ENCODE data around the gene CCDC57.

Gene CCDC57

DNA sequence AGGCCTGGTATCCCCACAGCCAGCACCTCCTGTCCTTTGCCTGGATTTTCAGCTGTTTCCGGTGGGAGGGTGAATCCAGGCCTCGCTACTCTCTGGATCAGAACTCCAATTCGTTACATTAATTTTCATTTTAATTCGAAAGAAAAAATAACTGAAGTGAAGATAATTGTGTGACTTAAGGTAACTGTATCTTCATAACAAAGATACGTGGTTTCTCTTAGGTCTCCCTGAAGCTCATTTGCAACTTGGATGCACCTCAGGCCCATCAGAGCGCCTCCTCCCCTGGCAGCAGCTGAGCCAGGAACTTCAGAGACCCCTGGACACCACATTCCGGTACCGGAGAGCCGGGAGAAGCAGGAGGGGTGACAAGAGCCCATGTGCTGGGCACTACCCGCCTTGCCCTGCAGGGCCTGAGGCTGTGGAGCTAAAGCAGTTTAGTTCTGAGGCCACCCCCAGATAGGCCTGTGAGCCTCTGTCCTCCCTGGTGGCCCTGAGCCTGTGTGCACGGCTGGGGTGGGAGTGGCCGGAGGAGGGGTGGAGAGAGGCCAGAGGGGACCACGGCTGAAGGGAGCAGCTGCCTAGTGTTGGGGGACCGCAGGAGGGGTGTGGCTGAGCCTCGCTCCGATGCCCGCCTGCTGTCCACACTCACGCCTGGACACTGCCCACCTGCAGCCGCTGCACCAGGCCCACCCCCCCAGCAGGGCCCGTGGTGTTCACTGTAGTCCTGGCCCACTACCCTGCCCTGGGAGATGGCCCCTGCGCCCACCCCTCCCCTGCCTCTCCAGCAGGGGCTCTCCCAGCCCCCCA lies 135.7 kb downstream of the CCDC57 start:
- no peak for FAIRE-seq

DNA sequence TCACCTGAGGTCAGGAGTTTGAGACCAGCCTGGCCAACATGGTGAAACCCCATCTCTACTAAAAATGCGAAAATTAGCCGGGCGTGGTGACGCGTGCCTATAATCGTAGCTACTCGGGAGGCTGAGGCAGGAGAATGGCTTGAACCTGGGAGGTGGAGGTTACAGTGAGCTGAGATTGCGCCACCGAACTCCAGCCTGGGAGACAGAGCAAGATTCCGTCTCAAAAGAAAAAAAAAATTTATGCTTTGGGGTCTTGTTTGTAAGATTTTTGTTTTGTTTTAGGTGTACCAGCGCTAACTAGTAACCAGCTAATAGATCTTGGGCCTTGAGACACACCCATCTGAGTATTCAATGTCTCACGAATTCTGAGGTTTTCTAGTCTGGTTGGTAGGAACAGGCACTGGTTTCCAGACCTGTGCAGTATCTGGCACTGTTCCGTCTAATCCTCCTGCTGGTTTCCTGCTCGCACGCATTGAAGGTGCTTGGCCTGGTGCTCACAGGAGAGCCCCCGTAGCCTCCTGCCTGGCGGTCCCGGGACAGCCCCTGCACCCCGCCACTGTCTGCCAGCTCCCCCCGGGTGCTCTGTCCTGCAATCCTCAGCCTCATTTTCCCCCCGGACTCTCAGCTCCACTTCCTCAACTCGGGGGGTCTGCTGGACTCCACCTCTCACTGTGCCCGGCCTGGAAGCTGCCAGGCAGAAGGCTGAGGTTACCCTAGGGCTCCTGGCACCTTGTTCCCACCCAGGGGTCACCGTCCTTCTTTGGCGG lies 136.4 kb downstream of the CCDC57 start:
- FAIRE-seq = no peak

DNA sequence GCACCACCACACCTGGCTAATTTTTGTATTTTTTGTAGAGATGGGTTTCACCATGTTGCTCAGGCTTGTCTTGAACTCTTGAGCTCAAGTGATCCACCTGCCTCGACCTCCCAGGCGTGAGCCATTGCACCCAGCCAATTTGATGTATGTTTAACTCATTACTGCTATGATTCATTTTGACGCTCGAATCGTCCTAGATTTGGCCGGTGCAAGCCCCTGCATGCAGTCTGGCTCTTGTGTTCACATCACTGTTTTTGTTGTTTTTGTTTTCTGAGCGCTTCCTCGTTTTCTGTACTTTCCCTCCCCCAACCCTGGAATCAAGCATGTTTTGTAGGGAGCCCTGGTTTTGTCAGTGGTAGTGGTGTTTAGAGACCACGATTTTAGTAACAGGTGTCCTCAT lies 139.2 kb downstream of the CCDC57 start:
- no peak for FAIRE-seq

DNA sequence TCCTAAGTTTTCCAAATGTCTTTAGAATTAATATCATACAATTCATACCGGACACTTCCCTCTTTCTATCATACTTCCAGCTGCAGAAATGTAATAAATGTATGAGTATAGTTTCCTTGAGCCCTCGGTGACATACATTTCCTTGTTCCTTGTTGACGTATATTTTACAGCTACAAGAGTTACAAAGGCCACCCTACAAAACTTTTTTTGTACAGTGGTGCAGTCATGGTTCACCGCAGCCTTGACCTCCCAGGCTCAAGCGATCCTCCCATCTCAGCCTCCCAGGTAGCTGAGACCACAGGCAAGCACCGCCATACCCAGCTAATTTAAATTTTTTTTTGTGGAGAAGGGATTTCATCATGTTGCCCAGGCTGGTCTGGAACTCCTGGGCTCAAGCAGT lies 139.8 kb downstream of the CCDC57 start:
- no peak for FAIRE-seq

DNA sequence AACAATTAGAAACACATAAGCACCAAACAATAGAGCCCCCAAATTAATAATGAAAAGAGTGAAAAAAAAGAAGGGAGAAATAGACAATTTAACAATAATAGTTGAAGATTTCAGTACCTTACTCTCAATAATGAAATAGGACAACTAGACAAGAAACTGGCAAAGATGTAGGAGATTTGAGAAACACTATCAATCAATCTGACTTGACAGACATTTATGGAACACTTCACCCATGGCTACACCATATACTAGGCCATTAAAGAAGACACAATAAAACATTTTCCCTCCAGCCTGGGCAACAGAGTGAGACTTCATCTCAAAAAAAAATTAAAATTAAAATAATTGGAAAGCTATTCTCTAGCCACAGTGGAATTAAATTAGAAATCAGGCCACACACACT lies 142.0 kb downstream of the CCDC57 start:
- no peak for FAIRE-seq

DNA sequence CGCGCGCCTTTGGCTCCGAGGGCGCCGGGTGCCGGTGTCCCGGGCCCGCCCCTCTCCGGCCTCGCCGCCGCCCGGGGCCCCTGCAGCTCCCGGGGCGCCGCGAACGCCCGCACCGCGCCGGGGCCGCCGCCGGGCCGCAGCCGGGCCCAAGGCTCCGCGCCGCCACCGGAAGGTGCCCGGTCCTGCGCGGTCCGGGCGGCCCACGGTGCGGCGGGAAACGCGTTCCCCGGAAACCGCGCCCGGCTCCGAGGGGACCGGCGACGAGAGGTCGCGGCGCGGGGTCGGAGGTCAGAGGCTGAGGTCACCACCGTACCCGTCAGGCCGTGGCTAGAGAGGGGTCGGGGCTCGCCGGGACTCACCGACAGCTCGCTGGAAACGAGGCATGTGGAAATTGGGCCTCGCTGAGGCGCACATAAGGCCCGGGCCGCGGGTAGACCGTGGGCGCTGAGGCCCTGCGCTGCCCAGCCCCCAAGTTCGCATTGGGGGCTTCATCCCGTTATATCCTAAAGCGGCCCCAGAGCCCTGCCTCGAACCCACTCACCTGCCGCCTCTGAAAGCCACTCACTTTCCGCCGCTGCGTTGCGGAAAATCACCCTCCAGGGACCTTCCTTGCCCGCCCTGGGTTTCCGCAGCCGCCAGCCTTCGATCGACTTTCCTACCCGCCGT lies 146.9 kb downstream of the CCDC57 start, which contains the start of gene DUS1L:
Gene DUS1L (minus strand): TSS at position 167 of the 666 bp plus-strand sequence. CDS start 745 bp downstream, outside the sequence.
- FAIRE-seq = no peak

DNA sequence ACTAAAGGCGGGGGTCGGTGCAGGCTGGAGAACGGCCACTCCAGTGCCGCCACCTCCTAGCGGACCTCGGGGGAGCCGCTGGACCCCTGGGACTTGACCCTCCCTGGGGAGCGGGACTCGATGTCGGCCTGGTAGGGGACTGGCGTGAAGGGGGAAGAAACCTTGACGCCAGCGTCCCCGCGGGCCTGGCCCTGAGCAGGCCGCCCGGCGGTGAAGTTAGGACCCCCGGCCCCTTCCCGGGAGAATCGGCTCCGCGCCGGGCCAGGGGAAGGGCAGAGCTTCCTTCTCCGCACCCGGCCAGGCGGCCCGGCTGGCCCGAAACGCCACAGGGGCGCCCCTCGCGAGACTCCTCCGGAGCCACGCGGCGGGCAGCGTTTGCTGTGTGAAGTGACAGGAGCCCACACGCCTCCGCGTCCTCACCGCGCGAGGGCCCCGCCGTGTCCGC lies 147.4 kb downstream of the CCDC57 start:
- FAIRE-seq = no peak

DNA sequence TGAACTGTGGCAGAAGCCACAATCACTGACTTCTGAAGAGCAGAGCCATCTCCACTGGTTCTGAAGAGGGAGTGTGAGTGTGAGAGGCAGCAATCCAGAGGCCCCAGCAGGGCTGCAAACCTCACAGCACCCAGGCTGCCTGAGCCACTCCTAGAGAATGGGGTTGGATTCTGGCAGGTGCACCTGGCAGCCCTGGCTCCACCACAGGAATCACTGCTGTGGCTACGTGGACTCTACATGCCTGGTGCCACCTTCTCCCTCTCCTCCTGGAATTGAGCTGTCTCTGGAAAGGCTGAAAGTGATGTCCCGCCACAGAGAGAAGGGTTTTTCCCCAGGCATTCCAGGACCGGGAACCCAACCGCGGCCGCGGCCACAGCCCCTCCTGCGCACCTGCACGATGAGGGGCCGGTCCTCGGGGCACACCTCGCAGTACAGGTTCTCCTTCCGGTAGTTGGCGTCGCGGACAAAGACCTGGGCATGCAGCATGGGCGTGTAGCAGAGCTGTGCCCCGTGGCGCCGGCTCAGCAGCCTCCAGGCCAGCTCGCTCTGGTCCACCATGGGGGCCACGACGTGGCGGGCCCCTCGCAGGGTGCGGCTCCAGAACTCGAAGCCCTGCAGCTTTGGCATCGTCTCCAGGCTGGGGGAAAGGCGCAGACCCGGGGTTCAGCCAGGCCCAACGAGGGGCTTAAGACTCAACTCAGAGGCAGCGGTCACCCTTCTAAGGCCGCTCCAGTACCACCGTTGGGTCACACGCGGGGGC lies 148.0 kb downstream of the CCDC57 start:
- FAIRE-seq = no peak

DNA sequence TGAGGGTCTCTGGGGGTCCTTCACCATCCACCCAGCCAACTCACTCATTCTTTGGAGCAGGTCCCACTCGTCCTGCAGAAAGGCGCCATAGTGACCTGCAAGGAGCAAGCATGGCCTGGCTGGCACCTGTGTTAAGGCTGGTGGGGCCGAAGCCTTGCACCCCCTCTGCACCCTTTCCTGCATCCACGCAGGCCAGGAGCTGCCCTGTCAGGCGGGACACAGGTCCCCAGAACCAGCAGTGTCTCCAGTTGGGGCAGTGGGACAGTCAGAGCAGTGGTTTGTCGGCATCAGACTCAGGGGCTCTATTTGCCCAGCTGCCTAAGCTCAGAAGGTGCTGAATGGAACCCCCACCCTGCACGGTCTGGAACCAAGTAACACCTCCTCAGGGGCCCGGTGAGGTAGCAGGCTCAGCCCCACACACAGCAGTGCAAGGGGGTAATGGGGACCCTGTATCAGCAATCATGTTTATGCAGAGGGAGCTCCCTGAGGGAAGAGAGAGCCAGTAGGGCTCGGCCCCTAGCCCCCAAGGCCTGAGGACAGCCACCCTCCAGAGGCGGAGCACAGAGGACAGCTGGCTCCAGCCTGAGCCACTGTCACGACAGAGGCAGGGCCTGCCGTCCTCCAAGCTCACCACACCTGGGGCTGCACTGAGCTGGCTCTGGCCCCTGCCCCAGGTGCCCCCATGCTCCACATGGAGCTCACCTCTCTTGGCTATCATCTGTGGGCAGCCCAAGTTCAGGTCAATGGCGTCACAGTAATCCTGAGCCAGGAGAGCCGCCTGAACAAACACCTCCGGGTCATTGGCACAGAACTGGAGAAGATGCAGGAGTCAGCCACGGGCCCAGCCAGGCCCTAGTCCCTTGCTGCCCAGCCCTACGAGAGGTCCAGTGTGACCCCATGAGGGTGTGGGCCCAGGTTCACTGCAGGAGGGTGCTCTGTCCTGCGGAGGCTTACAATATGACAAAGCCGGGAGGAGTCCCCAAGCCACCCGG lies 148.9 kb downstream of the CCDC57 start:
- FAIRE-seq = no peak

DNA sequence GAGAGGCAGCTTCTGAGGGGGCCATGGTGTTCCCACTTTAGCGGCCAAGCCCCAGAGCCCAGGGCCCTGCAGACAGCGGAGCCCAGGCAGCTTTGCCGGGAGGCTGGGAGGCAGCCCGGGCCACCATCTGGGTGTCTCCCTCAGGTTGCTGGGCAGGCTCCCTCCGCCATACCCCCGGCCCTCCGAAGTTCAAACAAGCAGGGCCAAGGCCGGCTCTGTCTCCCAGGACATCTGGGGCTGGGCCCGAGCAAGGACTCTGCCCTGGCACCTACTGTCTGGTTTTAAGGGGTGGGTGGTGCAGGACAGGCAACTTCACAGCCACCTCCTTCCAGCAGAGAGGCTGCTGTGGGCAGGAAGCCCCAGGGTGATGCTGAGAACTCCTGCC lies 149.7 kb downstream of the CCDC57 start:
- FAIRE-seq = no peak

DNA sequence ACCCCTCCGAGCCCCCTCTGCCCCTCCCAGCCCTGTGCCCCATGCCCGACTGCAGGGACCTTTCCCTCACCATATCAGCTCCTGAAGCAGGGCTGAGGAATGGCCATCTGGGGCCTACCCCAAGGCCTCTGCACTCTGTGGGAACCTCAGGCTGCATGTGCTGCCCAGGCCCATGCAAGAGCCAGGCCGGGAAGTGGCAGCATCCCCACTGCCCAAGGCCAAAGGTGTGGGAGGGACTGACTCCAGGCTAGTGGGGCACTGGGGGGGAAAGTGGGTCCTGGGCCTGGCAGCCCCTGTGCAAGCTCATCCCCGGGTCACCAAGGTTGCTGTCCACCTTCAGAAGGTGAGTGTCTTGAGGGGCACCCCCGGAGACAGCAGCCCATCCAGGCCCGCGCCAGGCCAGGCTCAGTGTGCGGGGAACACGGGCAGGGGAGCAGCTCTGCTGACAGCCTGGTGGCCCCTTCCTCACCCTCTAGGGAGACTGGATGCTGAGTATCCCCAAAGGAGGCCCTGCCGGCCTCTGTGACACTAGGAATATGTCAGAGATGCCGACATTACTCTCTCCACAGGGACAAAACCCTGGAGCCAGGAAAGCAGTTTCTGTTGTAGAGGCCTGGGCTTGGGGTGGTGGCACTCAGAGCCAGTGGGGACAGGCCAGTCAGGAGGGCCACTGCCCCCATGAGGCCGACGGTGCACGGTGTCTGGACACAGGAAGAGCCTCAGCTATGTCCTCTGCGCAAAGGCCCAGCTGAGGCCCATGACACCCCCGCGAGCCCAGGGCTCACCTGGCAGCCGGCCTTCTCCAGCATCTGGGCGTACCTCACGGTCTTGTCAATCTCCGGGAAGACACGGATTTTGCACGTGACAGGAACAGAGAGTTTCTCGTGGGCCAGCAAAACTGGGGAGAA lies 150.3 kb downstream of the CCDC57 start:
- FAIRE-seq = no peak

DNA sequence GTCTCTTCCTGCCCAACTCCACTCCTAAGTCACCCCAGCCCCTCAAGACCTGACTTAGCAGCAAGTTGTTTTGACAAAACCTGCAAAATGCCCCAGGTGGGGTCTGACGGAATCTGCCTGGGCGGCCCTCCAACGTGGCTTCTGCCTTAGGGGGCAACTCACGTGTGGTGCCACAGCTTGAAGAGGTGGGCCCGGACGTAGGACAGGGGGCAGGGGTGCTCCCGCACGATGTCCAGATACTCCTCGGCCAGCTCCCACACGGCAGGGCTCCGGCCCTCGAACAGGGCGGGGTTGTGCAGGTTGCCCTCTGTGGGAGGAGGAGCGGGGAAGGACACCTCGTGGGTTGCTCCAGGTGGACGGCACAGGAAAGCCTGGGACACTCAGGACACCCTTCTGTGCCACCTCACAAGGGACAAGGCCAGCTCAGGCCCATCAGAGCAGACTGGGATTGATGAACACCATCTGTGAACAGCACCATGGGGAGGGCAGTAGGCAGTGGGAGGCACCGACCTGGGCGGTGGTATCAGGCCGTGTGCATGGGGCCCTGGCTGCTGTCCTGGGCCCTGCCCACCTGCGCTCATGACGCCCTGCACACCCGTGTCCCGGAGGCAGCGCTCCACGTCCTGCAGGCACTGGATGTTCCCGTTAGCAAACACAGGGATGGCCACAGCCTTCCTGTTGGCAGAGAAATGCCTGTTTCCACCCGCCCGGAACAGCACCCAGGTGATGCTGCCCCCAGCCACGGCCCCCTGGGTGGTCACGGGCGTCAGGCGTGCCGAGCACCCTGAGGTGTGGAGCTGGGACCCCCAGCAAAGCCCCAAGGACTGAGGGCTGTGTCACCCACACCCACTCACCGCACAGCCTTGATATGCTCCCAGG lies 151.4 kb downstream of the CCDC57 start:
- no peak for FAIRE-seq

DNA sequence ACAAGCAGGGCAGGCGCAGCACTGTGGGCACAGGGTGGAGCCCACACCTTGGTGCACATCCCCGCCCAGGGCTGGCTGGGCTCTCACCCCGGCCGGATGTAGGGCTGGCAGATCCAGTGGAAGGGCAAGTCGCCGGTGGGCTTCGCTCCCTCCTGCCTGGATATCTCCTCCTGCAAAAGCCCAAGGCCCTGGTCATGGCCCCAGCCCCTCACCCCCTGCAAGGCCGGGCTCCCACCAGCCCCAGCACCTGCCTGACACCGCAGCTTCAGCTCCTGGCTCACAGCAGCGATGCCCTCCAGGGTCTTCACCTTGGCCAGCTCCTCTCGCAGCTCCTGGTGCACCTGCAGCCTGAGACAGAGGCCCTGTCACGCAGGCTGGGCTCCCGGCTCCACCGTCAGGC lies 152.0 kb downstream of the CCDC57 start:
- no peak for FAIRE-seq

DNA sequence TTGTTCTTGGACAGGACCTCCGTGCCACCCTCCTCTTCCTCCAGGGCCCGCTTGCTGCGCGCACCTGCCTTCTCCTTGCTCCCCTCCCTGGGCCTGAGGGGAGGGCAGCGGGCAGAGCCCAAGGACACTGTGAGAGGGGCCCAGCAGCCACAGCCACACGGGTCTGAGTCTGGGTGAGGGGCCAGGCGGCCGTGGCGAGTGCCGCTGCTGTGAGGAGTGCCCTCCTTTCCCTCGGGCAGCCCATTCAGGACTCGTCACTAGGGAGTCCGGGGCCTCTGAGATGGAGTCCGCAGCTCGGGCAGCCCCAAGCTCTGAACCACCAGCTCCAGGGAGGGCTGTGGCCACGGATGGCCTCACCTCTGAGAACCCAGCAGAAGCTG lies 152.7 kb downstream of the CCDC57 start:
- FAIRE-seq = no peak

DNA sequence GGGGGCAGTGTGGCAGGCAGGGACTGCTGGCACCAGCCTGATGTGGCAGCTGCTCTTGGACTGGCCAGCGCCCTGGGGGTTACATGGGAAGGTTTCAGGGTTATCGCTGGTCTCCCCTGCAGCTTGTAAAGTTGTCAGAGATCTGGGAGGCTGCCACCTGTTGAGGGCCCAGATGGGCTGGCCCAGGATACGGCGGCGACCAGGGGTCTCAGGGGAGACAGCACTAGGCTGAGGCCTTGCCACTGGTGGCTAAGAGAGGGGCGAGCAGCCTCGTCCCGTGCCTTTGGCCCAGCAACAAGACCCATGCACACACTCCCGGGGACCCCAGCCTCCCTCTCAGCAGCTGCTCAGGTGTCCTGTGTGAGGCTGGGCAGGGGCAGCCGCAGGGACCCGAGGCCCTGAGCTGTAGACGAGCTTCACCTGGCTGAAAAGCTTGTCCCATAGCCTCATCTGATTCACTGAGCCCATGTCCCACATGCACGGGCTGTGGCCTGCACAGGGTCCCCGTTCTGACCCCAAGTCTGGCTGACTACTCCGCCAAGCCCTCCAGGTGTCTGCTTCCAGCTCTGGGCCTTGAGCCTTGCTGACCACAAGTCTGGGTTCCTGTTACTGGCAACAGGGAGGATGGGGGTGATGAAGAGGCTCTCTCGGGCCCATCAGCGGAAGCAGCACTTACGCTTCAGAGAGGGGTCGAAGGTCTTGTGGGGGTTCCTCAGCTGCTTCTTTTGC lies 153.2 kb downstream of the CCDC57 start:
- no peak for FAIRE-seq

DNA sequence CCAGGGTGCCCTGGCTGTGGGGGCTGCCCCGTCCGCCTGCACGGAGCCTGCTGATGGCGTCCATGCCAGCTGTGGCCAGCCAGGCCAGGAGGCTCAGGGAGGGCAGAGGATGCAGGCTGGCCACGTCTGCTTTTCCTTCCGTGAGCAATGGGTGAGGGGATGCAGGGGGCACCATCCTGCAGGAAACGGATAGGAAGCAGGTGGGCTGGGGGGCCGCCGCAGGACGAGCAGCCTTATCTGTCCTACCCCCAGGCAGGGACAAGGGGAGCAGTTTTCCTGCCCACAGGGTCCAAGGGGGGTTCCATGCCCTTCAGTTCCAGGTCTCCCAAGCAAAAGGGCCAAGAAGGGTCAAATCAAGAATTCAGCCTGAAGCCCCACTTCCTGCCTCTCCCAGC lies 153.8 kb downstream of the CCDC57 start:
- FAIRE-seq = no peak

DNA sequence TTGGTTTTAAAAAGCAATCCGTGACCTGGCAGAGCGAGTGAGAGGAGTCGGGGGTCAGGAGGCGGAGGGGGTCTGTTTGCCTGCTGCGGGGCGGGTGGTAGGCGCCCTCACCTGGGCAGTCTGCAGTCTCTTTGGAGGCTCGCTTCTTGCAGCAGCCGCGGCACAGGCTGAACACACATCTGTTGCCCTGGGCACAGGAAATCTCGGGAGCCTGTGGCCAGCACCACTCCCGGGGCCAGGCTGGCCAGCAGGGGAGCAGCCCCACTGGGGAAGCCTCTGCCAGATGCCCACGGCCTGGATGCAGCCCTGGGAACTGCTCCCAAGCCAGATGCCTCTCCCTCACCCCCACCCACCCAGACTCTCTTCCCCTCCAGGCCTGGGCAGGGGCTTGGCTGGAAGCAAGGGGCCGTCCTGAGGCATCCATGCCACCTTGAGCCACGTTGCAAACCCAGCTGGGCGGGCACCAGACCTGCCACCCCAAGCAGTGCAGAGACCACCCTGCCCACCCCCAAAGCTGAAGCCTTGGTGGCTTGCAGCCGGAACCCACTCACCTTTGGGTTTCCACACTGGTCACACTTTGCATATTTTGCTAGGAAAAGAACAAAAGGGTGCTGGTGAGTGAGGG lies 154.3 kb downstream of the CCDC57 start:
- no peak for FAIRE-seq
